Measurements from ENCODE around the gene C6orf163.

C6orf163 gene

GRCh38 chr6:87395431-87395830 is 50.8 kb downstream of the C6orf163 start:
- H2BK15ac ChIP-seq (ENCODE audit: low read depth, poor library complexity, severe bottlenecking) = no peak overlapping the region
- no peaks in the 10 kb centered on the region for H3K27me3 ChIP-seq (ENCODE audit: control insufficient read depth in 1 of 2, insufficient read depth in 1 of 2, low read length in 2 of 2)
- no peaks in the 10 kb centered on the region for H3K9me3 ChIP-seq (ENCODE audit: control insufficient read depth, low read length)
- H3K9ac ChIP-seq (ENCODE audit: low read length) = no peak overlapping the region
- H3K4ac ChIP-seq (ENCODE audit: low read depth in 1 of 2, low read length in 2 of 2) = no peak overlapping the region
- no peak for DNase-seq
- 100% methylated on average over 1 of the region's 2 CpGs for WGBS
- H2BK12ac ChIP-seq (ENCODE audit: low read length in 2 of 2) = no peak overlapping the region
- H3K4me1 ChIP-seq (ENCODE audit: control insufficient read depth, insufficient read depth, low read depth, low read length) = no peaks in the 10 kb centered on the region
- no peak overlapping the region for H3K4me2 ChIP-seq (ENCODE audit: low read length, poor library complexity, severe bottlenecking)
- H4K91ac ChIP-seq (ENCODE audit: low read length) = no peak overlapping the region
- H3K14ac ChIP-seq (ENCODE audit: low read length in 2 of 2) = no peak overlapping the region
- H3K79me1 ChIP-seq (replicated peaks; ENCODE audit: low read length, poor library complexity, severe bottlenecking) = no peaks in the 10 kb centered on the region
- H2AFZ ChIP-seq (ENCODE audit: low read depth, low read length) = no peak overlapping the region
- no peak overlapping the region for H3K23ac ChIP-seq (ENCODE audit: low read length in 2 of 2)
- no peak overlapping the region for H2AK5ac ChIP-seq (ENCODE audit: low read length, severe bottlenecking)
- H3K27ac ChIP-seq (ENCODE audit: low read length, poor library complexity, severe bottlenecking) = no peak overlapping the region
- no peaks in the 10 kb centered on the region for H3K36me3 ChIP-seq (ENCODE audit: control insufficient read depth in 1 of 2, insufficient read depth in 2 of 2, low read depth in 1 of 2, low read length in 2 of 2)
- no peak overlapping the region for H3K4me3 ChIP-seq (ENCODE audit: insufficient read depth in 1 of 2, low read depth in 1 of 2, low read length in 2 of 2)
- no peak overlapping the region for H2BK5ac ChIP-seq (ENCODE audit: low read depth, low read length, poor library complexity, severe bottlenecking)
- H3K18ac ChIP-seq (ENCODE audit: low read depth in 1 of 2, low read length in 2 of 2) = no peak overlapping the region
- H2BK120ac ChIP-seq (ENCODE audit: low read depth, low read length) = no peak overlapping the region
- H4K8ac ChIP-seq (ENCODE audit: low read length) = no peak overlapping the region

GRCh38 chr6:87396595-87397392 is 52.2 kb downstream of the C6orf163 start:
- Histone ChIP-seq H3K4me3 (ENCODE audit: insufficient read depth in 1 of 2, low read depth in 1 of 2, low read length in 2 of 2) (no peak overlapping the region), H2BK5ac (ENCODE audit: low read depth, low read length, poor library complexity, severe bottlenecking) (no peak overlapping the region), H4K91ac (ENCODE audit: low read length) (no peak overlapping the region), H3K27me3 (ENCODE audit: control insufficient read depth in 1 of 2, insufficient read depth in 1 of 2, low read length in 2 of 2) (no peaks in the 10 kb centered on the region), H3K23ac (ENCODE audit: low read length in 2 of 2) (no peak overlapping the region), H3K4me1 (ENCODE audit: control insufficient read depth, insufficient read depth, low read depth, low read length) (no peaks in the 10 kb centered on the region), H3K79me1 (replicated peaks; ENCODE audit: low read length, poor library complexity, severe bottlenecking) (no peaks in the 10 kb centered on the region), H3K9ac (ENCODE audit: low read length) (no peak overlapping the region), H2AK5ac (ENCODE audit: low read length, severe bottlenecking) (no peak overlapping the region), H3K14ac (ENCODE audit: low read length in 2 of 2) (no peak overlapping the region), H3K36me3 (ENCODE audit: control insufficient read depth in 1 of 2, insufficient read depth in 2 of 2, low read depth in 1 of 2, low read length in 2 of 2) (no peaks in the 10 kb centered on the region), H3K4ac (ENCODE audit: low read depth in 1 of 2, low read length in 2 of 2) (no peak overlapping the region), H3K18ac (ENCODE audit: low read depth in 1 of 2, low read length in 2 of 2) (no peak overlapping the region), H3K27ac (ENCODE audit: low read length, poor library complexity, severe bottlenecking) (no peak overlapping the region), H2AFZ (ENCODE audit: low read depth, low read length) (no peak overlapping the region), H3K4me2 (ENCODE audit: low read length, poor library complexity, severe bottlenecking) (no peak overlapping the region), H3K9me3 (ENCODE audit: control insufficient read depth, low read length) (no peaks in the 10 kb centered on the region), H2BK120ac (ENCODE audit: low read depth, low read length) (no peak overlapping the region), H2BK12ac (ENCODE audit: low read length in 2 of 2) (no peak overlapping the region), H4K8ac (ENCODE audit: low read length) (no peak overlapping the region), H2BK15ac (ENCODE audit: low read depth, poor library complexity, severe bottlenecking) (no peak overlapping the region)
- WGBS = 88% methylated on average over 9 of the region's 10 CpGs
- DNase-seq = no peak

GRCh38 chr6:87397656-87398055 is 53.0 kb downstream of the C6orf163 start:
- Histone ChIP-seq H4K91ac (ENCODE audit: low read length) (no peak overlapping the region), H3K14ac (ENCODE audit: low read length in 2 of 2) (no peak overlapping the region), H4K8ac (ENCODE audit: low read length) (no peak overlapping the region), H2BK120ac (ENCODE audit: low read depth, low read length) (no peak overlapping the region), H2BK12ac (ENCODE audit: low read length in 2 of 2) (no peak overlapping the region), H3K23ac (ENCODE audit: low read length in 2 of 2) (no peak overlapping the region), H3K4me3 (ENCODE audit: insufficient read depth in 1 of 2, low read depth in 1 of 2, low read length in 2 of 2) (no peak overlapping the region), H3K9ac (ENCODE audit: low read length) (no peak overlapping the region), H3K4ac (ENCODE audit: low read depth in 1 of 2, low read length in 2 of 2) (no peak overlapping the region), H2AK5ac (ENCODE audit: low read length, severe bottlenecking) (no peak overlapping the region), H3K27ac (ENCODE audit: low read length, poor library complexity, severe bottlenecking) (no peak overlapping the region), H3K18ac (ENCODE audit: low read depth in 1 of 2, low read length in 2 of 2) (no peak overlapping the region), H2BK15ac (ENCODE audit: low read depth, poor library complexity, severe bottlenecking) (no peak overlapping the region), H3K4me1 (ENCODE audit: control insufficient read depth, insufficient read depth, low read depth, low read length) (no peaks in the 10 kb centered on the region), H2AFZ (ENCODE audit: low read depth, low read length) (no peak overlapping the region), H3K27me3 (ENCODE audit: control insufficient read depth in 1 of 2, insufficient read depth in 1 of 2, low read length in 2 of 2) (no peaks in the 10 kb centered on the region), H3K79me1 (replicated peaks; ENCODE audit: low read length, poor library complexity, severe bottlenecking) (no peaks in the 10 kb centered on the region), H2BK5ac (ENCODE audit: low read depth, low read length, poor library complexity, severe bottlenecking) (no peak overlapping the region), H3K4me2 (ENCODE audit: low read length, poor library complexity, severe bottlenecking) (no peak overlapping the region), H3K9me3 (ENCODE audit: control insufficient read depth, low read length) (no peaks in the 10 kb centered on the region), H3K36me3 (ENCODE audit: control insufficient read depth in 1 of 2, insufficient read depth in 2 of 2, low read depth in 1 of 2, low read length in 2 of 2) (no peaks in the 10 kb centered on the region)
- 67% methylated on average over 1 of the region's 1 CpG for WGBS
- DNase-seq = no peak

DNA sequence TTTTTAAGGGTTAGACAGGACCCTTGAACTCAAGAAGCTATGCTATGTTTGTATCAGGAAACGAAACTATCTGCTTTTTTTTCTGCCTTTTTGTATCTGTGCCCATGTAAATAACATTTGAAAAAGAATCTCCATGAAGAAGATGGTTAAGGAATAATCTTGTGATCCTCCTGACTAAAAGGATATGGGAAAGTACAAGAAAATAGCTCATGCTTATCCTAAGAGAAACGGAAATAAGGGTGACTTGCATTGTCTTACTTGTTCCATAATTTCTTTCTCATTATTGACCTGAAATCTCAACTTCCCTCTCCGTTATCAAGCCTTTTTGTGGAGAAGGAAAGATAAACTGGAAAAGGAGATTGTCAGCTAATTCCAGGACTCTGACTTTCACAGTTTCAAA is 57.2 kb downstream of the C6orf163 start:
- Histone ChIP-seq H3K27ac (ENCODE audit: low read length, poor library complexity, severe bottlenecking) (no peak overlapping the region), H2BK12ac (ENCODE audit: low read length in 2 of 2) (no peak overlapping the region), H3K4me1 (ENCODE audit: control insufficient read depth, insufficient read depth, low read depth, low read length) (no peaks in the 10 kb centered on the region), H2AFZ (ENCODE audit: low read depth, low read length) (no peak overlapping the region), H4K91ac (ENCODE audit: low read length) (no peak overlapping the region), H3K23ac (ENCODE audit: low read length in 2 of 2) (no peak overlapping the region), H2BK120ac (ENCODE audit: low read depth, low read length) (no peak overlapping the region), H4K8ac (ENCODE audit: low read length) (no peak overlapping the region), H3K14ac (ENCODE audit: low read length in 2 of 2) (no peak overlapping the region), H3K18ac (ENCODE audit: low read depth in 1 of 2, low read length in 2 of 2) (no peak overlapping the region), H3K4me3 (ENCODE audit: insufficient read depth in 1 of 2, low read depth in 1 of 2, low read length in 2 of 2) (no peak overlapping the region), H3K9ac (ENCODE audit: low read length) (no peak overlapping the region), H2BK15ac (ENCODE audit: low read depth, poor library complexity, severe bottlenecking) (no peak overlapping the region), H3K4me2 (ENCODE audit: low read length, poor library complexity, severe bottlenecking) (no peak overlapping the region), H3K9me3 (ENCODE audit: control insufficient read depth, low read length) (no peaks in the 10 kb centered on the region), H3K36me3 (ENCODE audit: control insufficient read depth in 1 of 2, insufficient read depth in 2 of 2, low read depth in 1 of 2, low read length in 2 of 2) (no peaks in the 10 kb centered on the region), H3K27me3 (ENCODE audit: control insufficient read depth in 1 of 2, insufficient read depth in 1 of 2, low read length in 2 of 2) (no peaks in the 10 kb centered on the region), H3K4ac (ENCODE audit: low read depth in 1 of 2, low read length in 2 of 2) (no peak overlapping the region), H2AK5ac (ENCODE audit: low read length, severe bottlenecking) (no peak overlapping the region), H2BK5ac (ENCODE audit: low read depth, low read length, poor library complexity, severe bottlenecking) (no peak overlapping the region), H3K79me1 (replicated peaks; ENCODE audit: low read length, poor library complexity, severe bottlenecking) (no peaks in the 10 kb centered on the region)
- no peak for DNase-seq
- 80% methylated on average over 1 of the region's 3 CpGs for WGBS
